Keratinocyte (primary cell): ENCODE results near the gene SLC1A1. TPM values are rescaled to one million over a fixed set of nuclear protein-coding genes. Genes with fewer than 3 reads are reported as not detected.

Experiments
- DNase-seq: peaks from one replicate; pipeline ENCODE4 v3.0.0-alpha.2; 2011; ENCODE audit warnings: low read depth, missing footprints, low spot score
- FAIRE-seq: peaks from 2 replicates; lab custom pipeline; 2011; peaks lifted over from hg19 to GRCh38; lab: Jason Lieb, UNC
- H2AFZ ChIP-seq: 2 replicates; pipeline ENCODE4 v1.6.0; 2012; ENCODE audit warnings: low read length, control low read depth, inconsistent platforms; ENCODE audit not compliant: control insufficient read depth
- H3K27ac ChIP-seq: 2 replicates; pipeline ENCODE4 v1.5.1; 2011; ENCODE audit warnings: low read length; ENCODE audit not compliant: control insufficient read depth, insufficient read depth
- H3K27me3 ChIP-seq: 3 replicates; pipeline ENCODE4 v1.6.0; 2011; ENCODE audit warnings: low read length; ENCODE audit not compliant: control insufficient read depth, insufficient read depth; ENCODE audit errors: extremely low read depth
- H3K36me3 ChIP-seq, 2 experiments: 2 replicates in 1 of 2; 3 replicates in 1 of 2; pipeline ENCODE4 v1.5.1; 2011; ENCODE audit warnings: low read length in 2 of 2, mild to moderate bottlenecking in 1 of 2; ENCODE audit not compliant: control insufficient read depth in 2 of 2, insufficient read depth in 2 of 2; ENCODE audit errors: extremely low read depth in 1 of 2
- H3K4me1 ChIP-seq: 3 replicates; pipeline ENCODE4 v1.5.1; 2011; ENCODE audit warnings: low read length; ENCODE audit not compliant: control insufficient read depth, insufficient read depth; ENCODE audit errors: extremely low read depth
- H3K4me2 ChIP-seq: 3 replicates; pipeline ENCODE4 v1.6.0; 2011; ENCODE audit warnings: low read depth, low read length; ENCODE audit not compliant: control insufficient read depth, insufficient read depth; ENCODE audit errors: extremely low read depth
- H3K4me3 ChIP-seq, 3 experiments: fragments of 200-600 bp in 1 of 3; sonication (generic) in 1 of 3; 2 replicates in 2 of 3; 3 replicates in 1 of 3; pipeline ENCODE4 v1.5.1; 2011 to 2016; ENCODE audit warnings: low read length in 3 of 3, mild to moderate bottlenecking in 3 of 3, control low read depth in 2 of 3, inconsistent platforms in 1 of 3, low read depth in 1 of 3, mixed read lengths in 1 of 3, mixed run types in 1 of 3, moderate library complexity in 1 of 3; ENCODE audit not compliant: control insufficient read depth in 2 of 3, insufficient read depth in 2 of 3; ENCODE audit errors: extremely low read depth in 1 of 3
- H3K79me2 ChIP-seq: 2 replicates; pipeline ENCODE4 v1.6.0; 2012; ENCODE audit warnings: low read length; ENCODE audit not compliant: control insufficient read depth, insufficient read depth
- H3K9ac ChIP-seq: 3 replicates; pipeline ENCODE4 v1.6.0; 2011; ENCODE audit warnings: low read length; ENCODE audit not compliant: control insufficient read depth, insufficient read depth; ENCODE audit errors: extremely low read depth
- H3K9me1 ChIP-seq: 3 replicates; pipeline ENCODE4 v1.6.0; 2011; ENCODE audit warnings: low read length; ENCODE audit not compliant: control insufficient read depth, insufficient read depth; ENCODE audit errors: extremely low read depth
- H3K9me3 ChIP-seq: 2 replicates; pipeline ENCODE4 v1.5.1; 2012; ENCODE audit warnings: low read depth, low read length; ENCODE audit not compliant: control insufficient read depth
- H4K20me1 ChIP-seq: 3 replicates; pipeline ENCODE4 v1.6.0; 2011; ENCODE audit warnings: low read length; ENCODE audit not compliant: control insufficient read depth, insufficient read depth; ENCODE audit errors: extremely low read depth
- EZH2 ChIP-seq: IDR thresholded peaks from one replicate; pipeline ENCODE4 v1.6.1; 2012; ENCODE audit warnings: inconsistent platforms, mild to moderate bottlenecking, low read length, moderate library complexity
- dilution Hi-C: fragments of 300-500 bp; cut with MboI; formaldehyde crosslinking; loops from one replicate; pipeline ENCODE4 v1.7.0; 2020; ENCODE audit warnings: low sequenced_read_pairs; ENCODE audit not compliant: extremely low pct_ligation_motif_present
- polyA plus RNA-seq, 5 experiments: library from polyadenylated mRNA; depleted of rRNA in 3 of 5; stranded (reverse) in 3 of 5; stranded (forward) in 1 of 5; unstranded in 1 of 5; fragments of >200 nt; gene quantifications; 1 replicate in 1 of 5; 2 replicates in 3 of 5; 3 replicates in 1 of 5; pipeline versions ENCODE4 v1.2.1 to v1.2.3, GENCODE V29; 2011 to 2012; ENCODE audit warnings: missing spikeins in 2 of 5, low read depth in 1 of 5, low replicate concordance in 1 of 5
- TF ChIP-seq, protein P1 (sequence below), 3 experiments: IDR thresholded peaks in 1 of 3; conservative IDR thresholded peaks in 1 of 3; optimal IDR thresholded peaks in 1 of 3; 2 replicates in 2 of 3; 3 replicates in 1 of 3; pipeline versions ENCODE3 to v1.5.1; 2011; ENCODE audit warnings: low read length in 3 of 3, mild to moderate bottlenecking in 3 of 3, moderate library complexity in 2 of 3, control low read depth in 1 of 3, inconsistent platforms in 1 of 3; ENCODE audit not compliant: insufficient read depth in 2 of 3; ENCODE audit errors: extremely low read depth in 1 of 3

Gene SLC1A1
- polyA plus RNA-seq, 1 donor (not counting 4 experiments of a cell fraction or from before 2014, with no cell fraction given): 0.20 TPM

DNA sequence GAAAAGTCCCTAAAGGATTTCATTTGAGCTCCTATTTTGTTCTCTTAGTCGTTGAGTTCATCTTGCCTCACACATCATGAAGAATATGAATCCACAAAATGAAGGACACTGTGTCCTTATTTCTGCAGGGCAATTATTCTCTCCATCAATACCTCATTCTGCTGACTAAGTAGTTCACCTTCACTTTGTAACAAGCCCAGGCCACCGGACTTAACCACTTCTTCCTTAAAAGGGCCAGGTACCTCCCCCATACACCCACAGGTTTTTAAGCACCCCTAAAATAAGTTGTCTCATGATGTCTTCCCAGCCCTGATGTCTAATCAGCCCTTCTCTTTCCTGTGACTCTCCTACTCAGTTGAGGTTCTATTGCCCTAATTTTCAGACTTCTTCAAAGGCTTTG lies 104.7 kb downstream of the SLC1A1 start:
- H3K4me1 ChIP-seq: no peaks in the 10 kb centered on the region

DNA sequence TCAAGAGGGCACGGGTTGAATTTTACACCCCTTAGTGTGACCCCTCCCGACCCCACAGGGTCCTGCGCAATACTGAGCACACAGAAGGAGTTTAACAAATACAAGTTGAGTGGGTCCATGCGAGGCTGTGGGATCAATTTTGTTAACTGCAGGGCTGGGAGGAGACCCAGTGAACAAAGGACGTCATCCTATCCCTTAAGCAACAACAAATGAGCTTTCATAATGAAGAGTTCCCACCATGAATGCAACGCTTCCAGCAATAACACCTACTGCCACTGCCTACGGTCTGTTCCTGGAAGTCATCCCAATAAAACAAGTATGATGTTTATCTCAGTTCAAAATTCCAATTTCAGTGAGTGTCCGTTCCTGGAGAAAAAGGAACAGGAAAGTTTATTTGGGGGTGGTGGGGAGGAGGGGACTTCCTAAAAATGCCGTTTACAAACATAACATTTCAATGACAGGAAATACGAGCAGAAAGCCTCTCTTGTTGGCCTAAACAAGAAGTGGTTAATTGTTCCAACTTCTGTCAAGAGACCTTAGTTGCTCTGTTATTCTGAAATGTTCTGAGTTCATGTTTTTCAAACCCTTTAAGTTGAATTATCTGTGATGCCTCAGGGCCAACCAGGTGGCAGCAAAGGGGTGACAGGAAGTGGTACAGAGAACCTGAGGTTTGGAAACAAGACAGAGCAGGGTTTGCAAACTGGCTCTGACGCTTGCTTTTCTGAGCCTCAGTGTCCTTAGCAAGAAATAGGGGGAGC lies 106.1 kb downstream of the SLC1A1 start:
- Histone ChIP-seq H3K79me2 (no peaks in the 10 kb centered on the region), H3K27ac (no peak overlapping the region), H3K4me1 (no peaks in the 10 kb centered on the region), H3K4me3 (no peak overlapping the region), H3K9me3 (no peaks in the 10 kb centered on the region), H3K9ac (no peak overlapping the region), H4K20me1 (no peaks in the 10 kb centered on the region), H2AFZ (no peak overlapping the region), H3K4me2 (no peak overlapping the region), H3K36me3 (no peaks in the 10 kb centered on the region), H3K9me1 (no peaks in the 10 kb centered on the region), H3K27me3 (no peaks in the 10 kb centered on the region)
- TF ChIP-seq, protein P1, sequence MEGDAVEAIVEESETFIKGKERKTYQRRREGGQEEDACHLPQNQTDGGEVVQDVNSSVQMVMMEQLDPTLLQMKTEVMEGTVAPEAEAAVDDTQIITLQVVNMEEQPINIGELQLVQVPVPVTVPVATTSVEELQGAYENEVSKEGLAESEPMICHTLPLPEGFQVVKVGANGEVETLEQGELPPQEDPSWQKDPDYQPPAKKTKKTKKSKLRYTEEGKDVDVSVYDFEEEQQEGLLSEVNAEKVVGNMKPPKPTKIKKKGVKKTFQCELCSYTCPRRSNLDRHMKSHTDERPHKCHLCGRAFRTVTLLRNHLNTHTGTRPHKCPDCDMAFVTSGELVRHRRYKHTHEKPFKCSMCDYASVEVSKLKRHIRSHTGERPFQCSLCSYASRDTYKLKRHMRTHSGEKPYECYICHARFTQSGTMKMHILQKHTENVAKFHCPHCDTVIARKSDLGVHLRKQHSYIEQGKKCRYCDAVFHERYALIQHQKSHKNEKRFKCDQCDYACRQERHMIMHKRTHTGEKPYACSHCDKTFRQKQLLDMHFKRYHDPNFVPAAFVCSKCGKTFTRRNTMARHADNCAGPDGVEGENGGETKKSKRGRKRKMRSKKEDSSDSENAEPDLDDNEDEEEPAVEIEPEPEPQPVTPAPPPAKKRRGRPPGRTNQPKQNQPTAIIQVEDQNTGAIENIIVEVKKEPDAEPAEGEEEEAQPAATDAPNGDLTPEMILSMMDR (optimal IDR thresholded peaks at IDR 0.05 in 1 of 3, IDR thresholded peaks at IDR 0.05 in 1 of 3, conservative IDR thresholded peaks at IDR 0.05 in 1 of 3; ENCODE audit: extremely low read depth in 1 of 3, insufficient read depth in 2 of 3, low read length in 3 of 3): no peak
- TF ChIP-seq EZH2: no peak
- dilution Hi-C loops: no loop called here
- FAIRE-seq: no peak
- no peak for DNase-seq

More for the DNA sequence above, 104.7 kb downstream of the SLC1A1 start:
- DNase-seq (no peak), FAIRE-seq (no peak)
- TF ChIP-seq EZH2: no peak
- TF ChIP-seq, protein P1 (optimal IDR thresholded peaks at IDR 0.05 in 1 of 3, IDR thresholded peaks at IDR 0.05 in 1 of 3, conservative IDR thresholded peaks at IDR 0.05 in 1 of 3; ENCODE audit: extremely low read depth in 1 of 3, insufficient read depth in 2 of 3, low read length in 3 of 3): no peak
- H3K27me3 ChIP-seq: peaks cover 2% of the 10 kb centered on the region
- H3K9me1 ChIP-seq: no peaks in the 10 kb centered on the region
- dilution Hi-C loops: no loop called here
- no peak overlapping the region for H2AFZ ChIP-seq
- no peaks in the 10 kb centered on the region for H3K9me3 ChIP-seq
- no peak overlapping the region for H3K4me3 ChIP-seq
- no peak overlapping the region for H3K27ac ChIP-seq
- no peak overlapping the region for H3K4me2 ChIP-seq
- no peaks in the 10 kb centered on the region for H3K79me2 ChIP-seq
- no peak overlapping the region for H3K9ac ChIP-seq
- no peaks in the 10 kb centered on the region for H3K36me3 ChIP-seq
- H4K20me1 ChIP-seq: no peaks in the 10 kb centered on the region
